ENCODE results near the gene TNXB.
"Not testable (repeated sequence)": the region's sequence is repeated elsewhere in the genome, so short reads cannot be mapped to it uniquely, and the experiment has no call there.

TNXB gene

GRCh38 chr6:32055756-32056155, 53.4 kb downstream of the TNXB start:
- DNase-seq, result not testable (repeated sequence)

- DNase-seq, result not testable (repeated sequence)
Measured at GRCh38 chr6:32053314-32053713, 55.8 kb downstream of the TNXB start.

- not testable (repeated sequence) for DNase-seq
Measured at GRCh38 chr6:32052626-32053025, 56.5 kb downstream of the TNXB start.

DNA sequence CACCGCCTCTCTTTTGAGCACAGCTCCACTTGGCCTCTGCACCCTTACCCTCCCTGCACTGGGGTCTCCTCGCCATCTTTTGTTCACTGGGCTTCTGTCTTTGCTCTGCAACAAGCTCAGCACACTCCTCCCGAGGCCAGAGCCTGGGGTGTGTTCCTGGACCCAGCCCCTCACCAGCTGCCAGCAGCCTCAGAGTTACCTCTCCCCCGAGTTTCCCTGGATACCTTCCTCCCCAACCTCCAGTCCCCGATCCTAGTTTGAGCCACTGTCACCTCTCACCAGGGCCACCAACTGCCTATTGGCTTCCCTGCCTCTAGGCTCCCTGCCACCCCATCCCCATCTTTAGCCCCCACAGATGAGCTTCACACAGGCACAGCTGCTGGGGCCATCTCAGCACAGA, 58.6 kb downstream of the TNXB start:
- no peak for DNase-seq

- DNase-seq, result not testable (repeated sequence)
Measured at GRCh38 chr6:32049736-32050135, 59.4 kb downstream of the TNXB start.

DNA sequence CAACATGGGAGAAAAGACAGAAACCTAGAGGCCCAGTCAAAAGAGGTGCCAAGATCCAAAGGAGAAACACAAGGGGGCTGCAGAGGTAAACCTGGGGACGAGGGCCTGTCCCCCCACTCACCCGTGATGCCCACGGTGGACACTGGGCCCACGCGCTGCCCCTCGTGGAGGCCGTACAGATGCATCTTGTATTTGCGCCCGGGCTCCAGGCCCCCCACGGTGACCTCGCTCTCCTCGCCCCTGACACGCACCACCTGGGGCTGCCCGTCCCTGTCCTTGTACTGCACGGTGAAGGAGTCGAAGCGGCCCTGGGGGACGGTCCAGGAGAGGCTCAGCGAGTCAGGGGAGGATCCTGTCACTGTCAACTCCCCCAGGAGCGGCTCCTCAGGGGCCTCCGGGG, 60.0 kb downstream of the TNXB start:
- DNase-seq, result not testable (repeated sequence)

DNA sequence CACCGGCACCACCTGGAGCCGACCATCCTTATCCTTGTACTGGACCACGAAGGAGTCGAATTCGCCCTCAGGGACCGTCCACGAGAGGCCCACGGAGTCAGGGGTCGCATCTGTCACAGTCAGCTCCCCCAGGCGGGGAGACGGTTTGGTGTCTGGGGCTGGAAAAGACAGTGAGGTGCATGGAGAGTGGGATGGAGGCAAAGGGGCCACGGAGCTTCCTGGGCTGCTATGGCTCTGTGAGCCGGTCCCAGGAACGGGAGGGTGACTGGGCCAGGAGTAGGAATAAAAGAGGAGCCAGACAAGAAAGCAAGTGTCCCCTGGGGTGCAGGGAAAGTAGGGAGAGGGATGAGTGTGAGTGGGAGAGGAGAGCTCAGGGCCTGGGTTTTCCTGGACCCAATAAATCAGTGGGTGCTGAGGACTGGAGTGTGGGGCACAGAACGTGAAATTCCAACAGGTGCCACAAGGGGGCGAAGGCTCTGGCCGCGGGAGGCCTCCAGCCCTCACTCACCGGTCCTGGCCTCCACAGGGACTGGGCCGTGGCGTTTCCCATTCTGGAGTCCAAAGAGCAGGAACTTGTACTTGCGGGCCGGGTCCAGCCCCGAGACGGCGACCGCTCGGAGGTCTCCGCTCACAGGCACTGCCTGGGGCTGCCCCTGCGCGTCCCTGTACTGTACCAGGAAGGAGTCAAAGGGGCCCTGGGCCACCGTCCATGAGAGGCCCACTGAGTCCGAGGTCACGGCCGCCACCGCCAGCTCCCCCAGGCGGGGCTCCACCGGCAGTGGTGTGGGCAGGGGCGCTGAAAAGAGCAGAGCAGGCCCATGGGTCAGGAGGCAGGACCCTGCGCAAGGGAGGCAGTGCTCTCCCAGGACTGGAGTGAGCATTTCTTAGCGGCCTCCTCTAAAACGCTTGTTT, 61.0 kb downstream of the TNXB start:
- DNase-seq, result peak; percentile 61 to 84 (median 75)

DNA sequence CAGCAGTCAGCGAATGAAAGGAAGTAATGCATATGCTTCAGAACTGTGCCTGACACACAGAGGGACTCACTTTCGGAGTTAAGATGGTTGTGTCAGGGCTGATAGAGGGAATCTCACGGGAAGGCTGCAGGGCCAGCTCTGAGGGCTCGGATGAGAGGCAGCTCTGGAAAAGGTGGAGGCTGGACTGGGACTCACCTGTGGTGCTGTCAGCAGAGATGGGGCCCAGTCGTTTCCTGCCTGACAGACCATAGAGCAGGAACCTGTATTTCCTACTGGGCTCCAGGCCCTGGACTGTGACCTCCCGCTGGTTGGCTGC, 61.6 kb downstream of the TNXB start:
- DNase-seq, result no peak

DNA sequence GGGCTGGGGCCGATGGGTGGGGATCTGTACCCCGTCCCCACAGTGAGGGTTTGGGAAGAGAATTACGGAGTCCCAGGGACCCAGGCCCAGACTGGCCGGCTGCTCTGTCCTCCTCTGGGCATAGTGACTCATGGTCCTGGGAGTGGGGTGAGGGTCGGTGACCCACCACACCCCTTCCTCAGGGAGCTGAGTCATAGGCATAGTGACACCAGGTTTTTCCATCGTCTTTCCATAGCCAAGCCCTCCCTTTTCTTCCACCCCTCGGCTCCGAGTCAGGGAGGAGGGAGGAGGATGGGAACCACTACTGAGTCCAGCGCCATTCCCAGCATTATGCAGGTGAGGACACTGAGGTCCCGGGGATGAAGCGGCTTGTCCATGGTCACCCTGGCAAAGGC, 62.1 kb downstream of the TNXB start:
- no peak for DNase-seq

DNA sequence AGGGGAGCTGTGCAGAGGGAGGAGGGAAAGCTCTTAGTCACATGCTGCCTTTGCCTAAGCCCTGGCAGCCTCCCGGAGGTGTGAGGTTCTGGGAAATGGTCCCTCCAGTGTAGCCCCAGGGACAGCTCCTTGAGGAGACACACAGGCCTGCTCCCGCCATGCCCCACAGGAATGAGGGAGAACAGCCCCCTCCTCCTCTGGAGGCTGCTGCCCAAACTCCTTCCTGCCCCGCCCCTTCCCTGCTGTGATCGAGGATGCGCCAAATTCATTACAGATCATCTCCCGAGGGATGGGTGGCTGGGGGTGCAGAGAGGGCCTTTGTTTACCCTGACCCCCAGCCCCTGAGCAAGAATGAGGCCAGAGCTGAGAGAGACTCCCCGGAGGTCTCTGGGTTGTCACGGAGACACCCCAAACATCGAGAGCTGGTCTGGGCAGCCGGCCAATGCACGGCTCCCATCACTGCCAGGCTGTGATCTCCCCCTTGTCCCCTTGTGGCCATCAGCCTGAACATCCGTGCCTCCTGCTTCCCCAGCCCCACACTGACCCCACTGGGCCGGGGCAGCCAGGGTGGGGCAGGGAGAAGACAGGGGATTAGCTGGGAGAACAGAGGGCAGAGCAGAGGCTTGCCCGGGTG, 62.6 kb downstream of the TNXB start:
- no peak for DNase-seq

DNA sequence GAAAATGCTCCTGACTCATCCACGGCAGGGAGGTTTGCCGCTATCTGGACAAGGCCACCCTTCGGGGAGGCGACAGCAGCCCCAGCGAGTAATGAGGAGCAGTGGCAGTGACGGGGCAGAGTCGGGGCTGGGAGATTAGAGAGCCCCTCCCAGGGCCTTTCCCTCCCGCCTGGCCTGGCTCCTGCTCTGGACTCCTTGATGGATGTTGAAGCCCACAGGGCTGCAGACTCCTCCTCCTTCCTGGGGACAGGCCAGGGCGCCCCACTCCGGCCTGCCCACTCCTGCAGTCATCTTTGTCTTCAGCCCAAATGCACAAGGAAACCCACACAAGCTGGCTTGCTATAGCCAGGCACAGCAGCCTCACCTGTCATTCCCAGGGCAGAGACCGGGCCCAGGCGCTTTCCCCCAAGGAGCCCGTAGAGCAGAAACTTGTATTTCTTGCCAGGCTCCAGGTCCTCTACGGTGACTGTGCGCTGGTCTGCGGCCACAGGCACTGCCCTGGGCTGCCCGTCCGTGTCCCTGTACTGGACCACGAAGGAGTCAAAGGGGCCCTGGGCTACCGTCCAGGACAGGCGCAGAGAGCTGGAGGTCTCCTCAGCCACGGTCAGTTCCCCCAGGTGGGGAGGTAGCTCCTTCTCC, 63.2 kb downstream of the TNXB start:
- no peak for DNase-seq

GRCh38 chr6:32044916-32045315, 64.2 kb downstream of the TNXB start:
- not testable (repeated sequence) for DNase-seq

- DNase-seq, result not testable (repeated sequence)
Measured at GRCh38 chr6:32043589-32044380, 65.4 kb downstream of the TNXB start.

DNA sequence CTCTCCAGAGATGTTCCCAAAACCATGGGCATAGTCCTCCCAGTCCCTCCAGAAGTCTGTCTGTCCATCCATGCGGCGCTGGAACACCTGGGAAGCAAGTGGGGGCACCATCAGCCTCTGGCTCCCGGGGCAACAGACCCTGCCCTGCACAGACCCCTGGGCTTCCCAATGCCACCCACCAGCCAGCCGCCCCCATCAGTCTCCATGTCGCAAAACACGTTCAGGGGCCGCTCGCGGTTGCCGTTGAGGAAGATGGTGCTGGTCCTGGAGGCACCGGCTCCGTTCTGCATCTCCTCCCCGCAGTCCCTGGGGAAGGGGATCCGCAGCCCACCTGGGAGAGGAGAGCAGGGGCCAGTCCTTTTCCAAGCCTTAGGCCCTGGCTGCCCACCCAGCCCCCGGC, 66.9 kb downstream of the TNXB start:
- DNase-seq, result not testable (repeated sequence)

DNA sequence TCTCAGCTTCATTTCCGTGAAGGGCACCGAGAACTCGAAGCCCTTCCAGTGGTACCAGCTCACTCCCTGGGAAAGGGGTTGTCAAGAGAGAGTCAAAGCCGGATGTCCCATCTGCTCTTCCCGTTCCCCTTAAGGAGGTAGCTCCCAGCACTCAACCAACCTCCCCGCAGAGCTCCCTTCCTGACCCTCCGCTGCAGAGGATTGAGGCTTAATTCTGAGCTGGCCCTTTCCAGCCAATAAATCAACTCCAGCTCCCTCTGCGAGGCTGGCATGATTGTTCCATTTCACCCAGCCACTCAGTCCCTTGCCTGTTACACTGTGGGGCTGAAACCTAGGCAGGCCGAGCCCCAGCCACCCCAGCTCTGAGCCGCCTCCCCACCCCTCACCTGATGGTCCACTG, 67.8 kb downstream of the TNXB start:
- DNase-seq, result not testable (repeated sequence)

DNA sequence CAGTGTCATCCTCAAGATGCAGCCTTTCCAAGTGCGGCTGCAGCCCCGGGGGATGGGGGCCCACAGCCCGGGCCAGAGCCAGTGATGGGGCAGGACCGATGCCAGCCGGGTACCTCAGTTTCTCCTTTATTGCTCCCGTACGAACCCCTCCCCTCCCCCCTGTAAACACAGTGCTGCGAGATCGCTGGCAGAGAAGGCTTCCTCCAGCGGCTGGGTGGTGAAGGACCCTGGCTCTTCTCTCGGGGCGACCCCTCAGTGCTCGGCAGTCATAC, 68.2 kb downstream of the TNXB start:
- DNase-seq, result not testable (repeated sequence)

DNA sequence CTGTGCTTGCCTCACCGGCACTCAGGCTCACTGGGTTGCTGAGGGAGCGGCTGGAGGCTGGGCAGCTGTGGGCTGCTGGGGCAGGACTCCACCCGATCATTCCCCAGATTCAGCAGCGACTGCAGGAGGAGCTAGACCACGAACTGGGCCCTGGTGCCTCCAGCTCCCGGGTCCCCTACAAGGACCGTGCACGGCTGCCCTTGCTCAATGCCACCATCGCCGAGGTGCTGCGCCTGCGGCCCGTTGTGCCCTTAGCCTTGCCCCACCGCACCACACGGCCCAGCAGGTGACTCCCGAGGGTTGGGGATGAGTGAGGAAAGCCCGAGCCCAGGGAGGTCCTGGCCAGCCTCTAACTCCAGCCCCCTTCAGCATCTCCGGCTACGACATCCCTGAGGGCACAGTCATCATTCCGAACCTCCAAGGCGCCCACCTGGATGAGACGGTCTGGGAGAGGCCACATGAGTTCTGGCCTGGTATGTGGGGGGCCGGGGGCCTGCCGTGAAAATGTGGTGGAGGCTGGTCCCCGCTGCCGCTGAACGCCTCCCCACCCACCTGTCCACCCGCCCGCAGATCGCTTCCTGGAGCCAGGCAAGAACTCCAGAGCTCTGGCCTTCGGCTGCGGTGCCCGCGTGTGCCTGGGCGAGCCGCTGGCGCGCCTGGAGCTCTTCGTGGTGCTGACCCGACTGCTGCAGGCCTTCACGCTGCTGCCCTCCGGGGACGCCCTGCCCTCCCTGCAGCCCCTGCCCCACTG, 68.7 kb downstream of the TNXB start:
- not testable (repeated sequence) for DNase-seq

DNA sequence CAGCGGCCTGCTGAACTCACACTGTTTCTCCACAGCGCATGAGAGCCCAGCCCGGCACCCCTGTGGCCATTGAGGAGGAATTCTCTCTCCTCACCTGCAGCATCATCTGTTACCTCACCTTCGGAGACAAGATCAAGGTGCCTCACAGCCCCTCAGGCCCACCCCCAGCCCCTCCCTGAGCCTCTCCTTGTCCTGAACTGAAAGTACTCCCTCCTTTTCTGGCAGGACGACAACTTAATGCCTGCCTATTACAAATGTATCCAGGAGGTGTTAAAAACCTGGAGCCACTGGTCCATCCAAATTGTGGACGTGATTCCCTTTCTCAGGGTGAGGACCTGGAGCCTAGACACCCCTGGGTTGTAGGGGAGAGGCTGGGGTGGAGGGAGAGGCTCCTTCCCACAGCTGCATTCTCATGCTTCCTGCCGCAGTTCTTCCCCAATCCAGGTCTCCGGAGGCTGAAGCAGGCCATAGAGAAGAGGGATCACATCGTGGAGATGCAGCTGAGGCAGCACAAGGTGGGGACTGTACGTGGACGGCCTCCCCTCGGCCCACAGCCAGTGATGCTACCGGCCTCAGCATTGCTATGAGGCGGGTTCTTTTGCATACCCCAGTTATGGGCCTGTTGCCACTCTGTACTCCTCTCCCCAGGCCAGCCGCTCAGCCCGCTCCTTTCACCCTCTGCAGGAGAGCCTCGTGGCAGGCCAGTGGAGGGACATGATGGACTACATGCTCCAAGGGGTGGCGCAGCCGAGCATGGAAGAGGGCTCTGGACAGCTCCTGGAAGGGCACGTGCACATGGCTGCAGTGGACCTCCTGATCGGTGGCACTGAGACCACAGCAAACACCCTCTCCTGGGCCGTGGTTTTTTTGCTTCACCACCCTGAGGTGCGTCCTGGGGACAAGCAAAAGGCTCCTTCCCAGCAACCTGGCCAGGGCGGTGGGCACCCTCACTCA, 69.5 kb downstream of the TNXB start:
- not testable (repeated sequence) for DNase-seq

DNA sequence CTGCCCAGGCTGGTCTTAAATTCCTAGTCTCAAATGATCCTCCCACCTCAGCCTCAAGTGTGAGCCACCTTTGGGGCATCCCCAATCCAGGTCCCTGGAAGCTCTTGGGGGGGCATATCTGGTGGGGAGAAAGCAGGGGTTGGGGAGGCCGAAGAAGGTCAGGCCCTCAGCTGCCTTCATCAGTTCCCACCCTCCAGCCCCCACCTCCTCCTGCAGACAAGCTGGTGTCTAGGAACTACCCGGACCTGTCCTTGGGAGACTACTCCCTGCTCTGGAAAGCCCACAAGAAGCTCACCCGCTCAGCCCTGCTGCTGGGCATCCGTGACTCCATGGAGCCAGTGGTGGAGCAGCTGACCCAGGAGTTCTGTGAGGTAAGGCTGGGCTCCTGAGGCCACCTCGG, 70.3 kb downstream of the TNXB start:
- DNase-seq, result not testable (repeated sequence)

DNA sequence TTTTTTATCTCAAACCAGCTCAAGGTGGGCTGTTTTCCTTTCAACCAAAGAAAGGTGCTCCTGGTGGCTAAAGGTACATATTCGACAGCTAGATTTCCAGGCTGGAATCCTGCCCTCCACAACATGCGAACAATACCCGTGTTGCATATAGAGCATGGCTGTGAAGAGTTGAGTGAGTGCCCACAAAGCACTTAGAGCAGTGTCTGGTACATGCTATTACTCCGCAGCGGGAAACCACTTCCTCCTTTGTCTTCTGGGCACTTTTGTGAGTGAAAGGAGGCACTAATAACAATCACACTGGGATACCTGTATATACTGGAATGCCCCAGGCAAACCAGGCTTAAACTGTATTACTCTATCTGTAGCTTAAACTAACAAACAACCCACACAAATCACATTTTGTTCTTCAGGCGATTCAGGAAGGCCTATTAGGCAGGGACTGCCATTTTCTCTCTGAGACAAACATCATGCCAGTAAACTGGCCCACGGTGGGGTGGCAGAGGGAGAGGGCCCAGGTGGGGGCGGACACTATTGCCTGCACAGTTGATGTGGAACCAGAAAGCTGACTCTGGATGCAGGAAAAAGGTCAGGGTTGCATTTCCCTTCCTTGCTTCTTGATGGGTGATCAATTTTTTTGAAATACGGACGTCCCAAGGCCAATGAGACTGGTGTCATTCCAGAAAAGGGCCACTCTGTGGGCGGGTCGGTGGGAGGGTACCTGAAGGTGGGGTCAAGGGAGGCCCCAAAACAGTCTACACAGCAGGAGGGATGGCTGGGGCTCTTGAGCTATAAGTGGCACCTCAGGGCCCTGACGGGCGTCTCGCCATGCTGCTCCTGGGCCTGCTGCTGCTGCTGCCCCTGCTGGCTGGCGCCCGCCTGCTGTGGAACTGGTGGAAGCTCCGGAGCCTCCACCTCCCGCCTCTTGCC, 71.3 kb downstream of the TNXB start, which contains the start of gene CYP21A2:
TSS of gene CYP21A2 (plus strand) at position 818 of the 927 bp plus-strand sequence. CDS start at position 826, 8 bp downstream.
- DNase-seq, result not testable (repeated sequence)

Data from suppressor macrophage (primary cell).